NCI-H2029 treated with DMSO at 0.1 percent for 48 hours (cell line): ENCODE data around the gene CCL11.

Experiments
- DNase-seq: peaks from one replicate; lab custom pipeline; 2025; lab: John Stamatoyannopoulos, UW

The CCL11 gene

DNA sequence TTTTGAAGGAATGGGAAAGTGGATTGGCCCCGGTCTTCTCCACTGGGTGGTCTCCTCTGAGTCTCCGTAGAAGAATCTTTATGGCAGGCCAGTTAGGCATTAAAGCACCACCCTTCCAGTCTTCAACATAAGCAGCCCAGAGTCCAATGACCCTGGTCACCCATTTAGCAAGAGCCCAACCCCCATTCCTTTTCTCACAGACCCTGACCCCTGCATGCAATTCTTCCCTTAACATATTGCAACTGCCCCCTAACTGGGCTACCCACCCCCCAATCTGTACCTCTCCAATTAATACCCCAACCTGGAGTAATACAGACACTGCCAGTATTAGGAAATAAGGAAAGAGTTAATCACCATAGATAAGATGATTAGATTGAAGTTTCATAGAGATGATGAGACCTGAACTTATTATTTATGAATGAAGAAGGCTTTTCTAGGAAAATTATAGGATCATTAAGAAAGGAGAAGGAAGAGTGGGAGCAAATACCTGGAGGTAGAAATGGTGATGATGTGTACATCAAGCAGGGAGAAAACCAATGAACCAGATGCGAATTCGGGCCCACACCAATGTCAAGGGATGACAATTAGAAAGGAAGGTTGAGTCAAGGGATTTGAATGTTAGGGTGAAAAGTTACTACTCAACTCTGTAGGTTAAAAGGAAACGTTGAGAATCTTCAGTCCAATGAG is 28.1 kb upstream of the CCL11 start:
- no peak for DNase-seq

DNA sequence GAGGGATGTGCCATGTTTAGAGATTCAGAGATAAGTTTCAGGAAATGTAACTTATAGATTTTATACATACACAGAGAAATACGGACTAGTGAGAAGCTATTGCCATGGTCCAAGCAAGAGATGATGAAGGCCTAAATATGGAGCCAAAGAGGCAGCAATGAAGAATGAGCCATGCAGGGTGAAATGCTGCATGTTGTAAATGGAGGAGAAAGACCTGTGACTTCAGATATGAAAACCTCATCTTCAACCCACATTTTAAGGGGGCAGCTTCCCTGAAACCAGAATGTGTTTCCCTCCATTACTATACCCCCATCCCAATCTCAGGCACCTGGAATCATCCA is 27.6 kb upstream of the CCL11 start:
- DNase-seq: no peak

GRCh38 chr17:34259146-34259545 is 26.4 kb upstream of the CCL11 start:
- DNase-seq: no peak

DNA sequence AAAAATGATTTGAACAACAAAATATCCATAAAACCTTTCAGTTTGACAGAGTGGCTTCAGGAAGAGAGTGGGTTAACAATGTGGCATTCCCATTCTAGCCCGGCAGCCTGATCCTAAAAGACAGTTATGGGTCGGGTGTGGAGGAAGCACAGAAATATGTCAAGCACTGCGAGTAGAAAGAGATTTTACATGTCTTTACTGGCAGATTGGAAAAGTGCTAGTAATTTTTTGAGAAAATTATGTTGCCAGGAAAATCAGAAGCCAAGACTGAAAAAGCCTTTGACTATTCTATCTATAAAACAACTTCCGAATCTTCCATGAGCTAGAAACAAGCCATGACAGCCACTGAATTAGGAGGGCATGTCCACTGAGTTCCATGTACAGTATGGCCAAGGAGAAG is 24.7 kb upstream of the CCL11 start:
- no peak for DNase-seq

DNA sequence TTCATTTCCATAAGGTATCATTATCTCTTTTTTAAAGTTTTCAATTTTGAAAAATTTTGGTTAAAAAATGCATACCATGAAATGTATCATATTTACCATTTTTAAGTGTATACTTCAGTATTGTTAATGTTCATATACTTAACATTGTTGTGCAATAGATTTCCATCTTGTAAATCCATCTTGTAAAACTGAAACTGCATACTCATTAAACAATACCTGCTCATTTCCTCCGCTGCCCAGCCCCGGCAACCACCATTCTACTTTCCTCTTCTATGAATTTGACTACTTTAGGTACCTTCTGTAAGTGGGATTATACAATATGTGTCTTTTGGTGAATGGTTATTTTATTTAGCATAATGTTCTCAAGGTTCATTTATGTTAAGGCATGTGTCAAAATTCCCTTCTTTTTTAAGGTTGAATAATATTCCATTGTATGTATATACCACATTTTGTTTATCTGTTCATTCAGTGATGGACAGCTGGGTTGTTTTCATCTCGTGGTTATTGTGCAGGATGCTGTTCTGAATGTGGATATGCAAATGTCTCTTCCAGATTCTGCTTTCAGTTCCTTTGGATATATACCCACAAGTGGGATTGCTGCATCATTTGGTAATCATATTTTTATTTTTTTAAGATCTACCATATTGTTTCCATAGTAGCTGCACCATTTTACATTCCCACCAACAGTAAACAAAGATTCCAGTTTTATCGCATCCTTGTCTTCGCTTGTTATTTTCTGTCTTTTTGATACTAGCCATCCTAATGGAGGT is 23.8 kb upstream of the CCL11 start:
- no peak for DNase-seq

GRCh38 chr17:34265711-34266110 is 19.8 kb upstream of the CCL11 start:
- no peak for DNase-seq

DNA sequence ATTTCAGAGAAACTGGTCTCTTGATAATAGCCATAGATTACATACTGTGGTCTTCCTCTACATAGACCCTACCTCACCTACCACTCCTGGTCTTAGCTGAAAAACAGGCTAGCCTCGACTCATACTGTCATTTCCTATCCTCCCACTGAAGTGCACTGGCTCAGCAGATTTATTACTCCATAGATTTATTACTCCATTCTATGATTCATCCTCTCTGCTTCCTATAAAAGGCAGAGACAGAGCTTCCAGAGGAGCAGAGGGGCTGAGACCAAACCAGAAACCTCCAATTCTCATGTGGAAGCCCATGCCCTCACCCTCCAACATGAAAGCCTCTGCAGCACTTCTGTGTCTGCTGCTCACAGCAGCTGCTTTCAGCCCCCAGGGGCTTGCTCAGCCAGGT is 15.6 kb upstream of the CCL11 start, which contains the start of gene CCL7:
Gene CCL7, plus strand, starts transcription at position 253 of the 400 bp plus-strand sequence. Its CDS starts 70 bp downstream, at position 323.
- no peak for DNase-seq

DNA sequence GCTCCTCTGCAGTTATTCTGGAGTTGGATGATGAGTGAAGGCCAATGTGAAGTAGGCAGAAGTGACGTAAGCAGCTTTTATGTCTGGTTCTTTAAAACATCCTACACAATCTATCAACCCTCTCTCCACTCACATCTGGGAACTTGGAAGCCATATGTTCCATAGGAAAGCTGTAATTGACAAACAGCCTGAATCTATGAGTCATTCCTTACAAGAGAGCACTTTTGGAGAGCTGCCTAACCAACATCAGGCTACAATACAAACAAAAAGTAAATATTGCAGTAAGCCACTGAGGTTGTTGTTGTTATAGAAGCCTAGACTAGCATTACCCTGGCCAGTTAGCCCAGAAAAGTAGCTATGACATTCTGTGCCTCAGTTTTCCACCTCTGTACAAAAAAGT is 9.7 kb upstream of the CCL11 start:
- DNase-seq: peak; percentile 2

DNA sequence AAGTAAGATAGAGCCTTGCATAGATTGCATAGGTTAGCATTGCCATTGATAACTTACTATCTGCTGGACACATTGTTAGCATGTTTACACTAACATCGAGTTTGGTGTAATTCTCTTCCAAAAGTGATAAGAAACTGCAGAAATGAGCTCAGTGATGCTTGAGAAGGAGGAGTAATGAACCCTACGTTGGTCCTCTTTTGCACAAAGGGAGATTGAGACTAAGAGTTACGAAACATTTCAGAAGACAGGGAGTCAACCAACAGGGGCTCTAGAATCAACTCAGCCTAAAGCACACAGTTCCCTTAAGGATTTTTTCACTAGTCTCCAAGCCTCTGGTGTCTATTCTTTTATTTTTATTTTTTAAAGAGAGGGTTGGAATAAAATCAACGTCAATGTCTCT is 8.7 kb upstream of the CCL11 start:
- DNase-seq: no peak

DNA sequence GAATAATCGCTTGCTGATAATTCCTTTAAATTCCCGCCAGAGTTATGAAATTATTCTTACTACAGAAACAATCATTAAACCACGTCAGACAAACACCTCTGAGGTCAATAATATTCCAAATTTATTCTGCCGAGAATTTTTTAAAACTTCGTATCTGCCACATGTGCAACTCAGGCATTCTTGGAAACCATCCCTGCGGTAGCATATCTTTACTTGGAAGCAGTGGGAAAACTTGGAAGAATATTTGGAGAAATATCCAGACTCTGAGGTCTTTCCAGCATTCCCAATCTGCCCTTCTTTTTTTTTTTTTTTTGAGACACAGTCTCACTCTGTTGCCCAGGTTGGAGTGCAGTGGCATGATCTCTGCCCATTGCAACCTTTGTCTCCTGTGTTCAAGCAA is 2.0 kb upstream of the CCL11 start:
- DNase-seq: no peak

DNA sequence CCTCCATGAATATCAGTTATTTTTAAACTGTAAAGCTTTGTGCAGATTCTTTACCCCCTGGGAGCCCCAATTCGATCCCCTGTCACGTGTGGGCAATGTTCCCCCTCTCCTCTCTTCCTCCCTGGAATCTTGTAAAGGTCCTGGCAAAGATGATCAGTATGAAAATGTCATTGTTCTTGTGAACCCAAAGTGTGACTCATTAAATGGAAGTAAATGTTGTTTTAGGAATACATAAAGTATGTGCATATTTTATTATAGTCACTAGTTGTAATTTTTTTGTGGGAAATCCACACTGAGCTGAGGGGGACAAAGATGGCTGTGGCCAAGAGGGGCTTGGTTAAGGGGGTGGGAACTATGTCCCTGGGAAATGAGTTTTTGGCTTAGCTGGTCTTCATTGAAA is 2.3 kb downstream of the CCL11 start:
- DNase-seq: no peak

DNA sequence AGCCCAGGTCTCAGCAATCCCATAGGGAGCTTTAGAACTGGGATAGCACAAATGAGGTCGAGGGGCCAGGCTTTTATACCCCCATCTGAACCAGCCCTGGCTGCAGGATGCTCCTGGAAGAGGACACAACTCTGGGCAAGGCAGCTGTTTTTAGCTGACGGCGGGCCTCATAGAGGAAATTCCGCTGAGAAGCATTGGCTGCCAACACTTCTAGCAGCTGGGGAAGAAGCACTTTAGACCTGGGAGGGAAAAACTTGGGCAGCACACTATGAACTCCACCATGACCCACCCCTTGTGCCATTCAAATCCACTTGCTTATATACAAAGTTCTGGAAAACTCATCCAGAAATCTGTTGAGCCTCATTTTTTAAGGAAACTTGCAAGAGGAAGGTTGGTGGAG is 5.0 kb downstream of the CCL11 start:
- DNase-seq: no peak

DNA sequence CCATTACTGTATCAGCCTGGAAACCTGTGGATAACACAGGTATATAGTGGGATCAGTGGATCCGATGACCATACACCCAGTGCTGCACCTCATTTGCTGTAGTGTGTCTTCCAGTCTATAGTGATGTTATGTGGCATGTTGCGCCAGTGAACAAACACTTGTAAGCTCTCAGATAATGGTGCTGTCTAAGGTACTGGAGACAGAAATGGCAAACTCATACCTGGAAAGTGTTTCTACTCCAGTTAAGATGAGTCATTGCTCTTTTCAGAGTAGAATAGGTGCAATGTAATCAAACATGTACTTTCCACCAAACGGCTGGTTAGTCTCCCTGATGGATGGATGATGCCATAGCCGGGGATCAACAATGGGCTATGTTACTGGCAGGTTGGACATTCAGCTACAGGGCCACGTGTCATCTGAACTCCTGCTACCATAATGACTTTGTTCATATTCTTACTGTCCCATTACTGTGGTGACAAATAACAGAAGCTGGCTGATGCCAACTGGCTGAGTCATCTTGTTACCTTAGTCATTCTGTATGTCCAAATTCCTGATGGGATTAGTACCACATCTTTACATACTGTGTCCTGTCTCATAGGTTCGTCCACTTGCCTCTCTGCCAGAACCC is 6.3 kb downstream of the CCL11 start:
- DNase-seq: peak; percentile 4

GRCh38 chr17:34299027-34299426 is 13.5 kb downstream of the CCL11 start:
- DNase-seq: no peak

DNA sequence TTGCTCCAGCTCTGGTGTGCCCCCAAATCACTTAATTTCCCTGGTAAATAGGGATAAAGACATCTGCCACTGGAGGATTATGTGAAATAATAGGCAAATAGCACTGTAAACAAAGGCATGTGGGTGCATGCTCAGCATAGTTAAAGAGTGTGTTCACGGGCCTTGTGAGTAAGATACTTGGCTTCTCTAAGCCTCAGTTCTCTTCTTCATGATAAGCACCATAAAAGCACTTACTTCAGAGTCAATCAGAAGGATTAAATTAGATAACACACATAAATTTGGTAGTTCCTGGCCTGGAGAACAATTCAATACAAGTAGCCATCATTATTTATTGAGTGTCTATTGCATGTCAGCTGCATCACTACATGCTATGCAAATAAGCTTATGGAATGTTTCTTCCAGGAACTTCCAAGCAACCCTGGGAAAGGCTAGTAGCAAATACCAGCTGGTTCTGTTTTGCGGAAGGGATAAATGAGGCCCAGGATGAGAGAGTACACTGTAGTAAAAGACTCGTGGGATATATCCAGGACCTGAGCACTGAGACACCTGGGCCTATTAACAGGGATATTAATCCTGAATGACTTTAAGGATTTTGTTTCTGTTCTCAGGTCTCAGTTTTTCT is 14.5 kb downstream of the CCL11 start:
- DNase-seq: no peak

GRCh38 chr17:34300652-34301370 is 15.3 kb downstream of the CCL11 start:
- DNase-seq: no peak

DNA sequence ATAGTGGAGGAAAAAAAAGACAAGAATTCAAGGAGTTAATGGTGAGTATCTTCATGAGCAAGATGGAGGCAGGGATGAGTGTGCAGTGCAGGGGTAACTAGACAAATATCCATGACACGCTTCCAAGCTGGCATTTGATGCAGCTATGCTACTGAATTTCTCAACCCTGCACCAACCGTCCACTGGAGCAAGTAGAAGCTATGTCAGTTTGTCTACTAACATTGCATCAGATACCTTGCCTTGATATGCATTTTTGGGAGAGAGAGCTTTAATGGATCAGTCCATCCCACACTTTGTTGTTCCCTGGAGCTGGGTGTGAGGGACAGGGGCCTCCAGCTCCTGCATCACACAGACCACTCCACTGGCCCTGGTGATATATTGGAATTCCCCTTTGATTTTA is 16.4 kb downstream of the CCL11 start:
- DNase-seq: no peak

DNA sequence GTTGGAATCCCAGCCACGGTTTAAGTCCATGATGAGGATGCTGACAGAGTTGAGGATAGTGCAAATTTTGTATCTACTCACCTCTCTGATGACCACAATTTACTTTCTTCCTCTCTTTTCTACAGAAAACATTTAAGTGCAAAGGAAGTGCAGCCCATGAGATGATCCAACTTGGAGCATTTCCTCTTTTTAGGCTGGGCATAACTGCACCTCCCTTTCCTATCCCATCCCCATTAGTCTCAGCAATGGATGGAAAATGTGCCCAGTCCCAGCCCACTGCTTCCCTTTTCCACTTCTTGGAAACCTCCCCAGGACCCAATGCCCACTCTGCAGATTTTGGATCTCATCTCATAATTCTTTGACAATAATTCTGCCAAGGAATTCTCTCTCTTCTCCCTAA is 17.1 kb downstream of the CCL11 start:
- no peak for DNase-seq

DNA sequence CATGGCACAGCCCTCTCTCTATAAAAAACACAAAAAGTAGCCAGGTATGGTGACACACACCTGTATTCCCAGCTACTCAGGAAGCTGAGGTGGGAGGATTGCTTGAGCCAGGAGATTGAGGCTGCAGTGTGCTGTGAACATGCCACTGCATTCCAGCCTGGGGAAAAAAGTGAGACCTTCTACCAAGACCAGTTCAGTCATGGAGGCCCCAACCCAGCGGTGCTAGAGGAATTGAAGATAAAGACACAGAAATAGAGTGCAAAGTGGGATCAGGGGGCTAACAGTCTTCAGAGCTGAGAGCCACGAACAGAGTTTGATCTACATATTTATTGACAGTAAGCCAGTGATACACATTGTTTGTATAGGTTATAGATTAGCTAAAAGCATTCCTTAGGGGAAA is 18.1 kb downstream of the CCL11 start:
- no peak for DNase-seq

- no peak for DNase-seq
These were observed 19.5 kb downstream of the CCL11 start for GRCh38 chr17:34305061-34305460.

DNA sequence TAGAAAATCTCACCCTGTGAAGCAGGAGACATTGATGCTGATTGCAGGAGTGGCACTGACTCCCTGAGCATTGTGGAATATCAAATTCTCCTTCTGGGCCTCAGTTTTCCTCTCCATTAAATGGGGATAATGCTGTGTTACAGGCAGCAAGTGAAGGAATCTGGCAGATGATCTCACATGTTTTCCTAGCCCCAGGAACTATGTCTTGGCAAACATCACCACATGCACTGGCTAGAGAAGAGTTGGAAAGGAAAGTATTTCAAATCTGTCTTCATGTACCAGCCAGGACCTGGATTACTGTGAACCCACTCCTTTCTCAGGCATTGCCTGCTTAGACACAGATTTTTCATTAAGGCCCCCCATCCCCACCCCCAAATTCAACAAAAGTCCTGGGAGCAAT is 20.1 kb downstream of the CCL11 start:
- no peak for DNase-seq

DNA sequence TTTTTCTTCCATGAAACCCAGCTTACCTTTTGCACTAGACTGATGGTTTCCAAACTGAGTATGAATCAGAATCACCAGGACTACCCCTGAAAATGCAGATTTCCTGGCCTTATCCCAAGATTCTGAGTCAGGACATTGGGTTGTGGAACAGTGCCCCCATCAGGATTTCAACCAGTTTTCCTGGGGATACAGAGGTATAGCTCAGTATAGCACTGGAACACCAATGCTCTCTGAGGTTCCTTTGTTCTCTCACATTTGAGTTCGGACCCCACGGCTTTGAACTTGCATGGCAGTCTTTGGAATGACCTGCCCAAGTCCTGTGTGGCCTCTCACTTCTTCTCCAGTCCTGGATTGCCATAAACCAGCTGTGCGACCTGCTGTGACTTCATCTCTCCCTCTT is 20.9 kb downstream of the CCL11 start:
- no peak for DNase-seq
